Pons (tissue), 1 donor: ENCODE data around the gene RBM11.

Experiments used
- DNase-seq: peaks from one replicate; pipeline ENCODE4 v3.0.0-alpha.2; 2016; ENCODE audit warnings: low spot score

The RBM11 gene

DNA sequence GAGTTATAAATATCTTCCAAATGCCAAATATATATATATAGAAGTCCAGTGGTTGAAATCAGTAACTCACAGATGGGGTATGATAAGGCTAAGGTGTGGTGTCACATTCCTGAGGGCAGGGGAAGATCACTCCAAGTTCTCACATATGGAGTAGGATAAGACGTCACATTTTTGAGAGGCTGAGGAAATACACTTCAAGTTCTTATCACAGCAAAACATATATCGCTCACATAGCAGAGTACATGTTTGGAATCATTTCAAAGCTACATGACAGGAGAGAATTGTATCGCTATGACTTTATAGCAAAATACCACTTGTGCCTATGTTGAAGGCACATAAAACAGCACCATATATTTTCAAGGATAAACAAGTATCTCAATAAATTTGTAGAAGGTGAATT is 55.1 kb downstream of the RBM11 start:
- no peak for DNase-seq

DNA sequence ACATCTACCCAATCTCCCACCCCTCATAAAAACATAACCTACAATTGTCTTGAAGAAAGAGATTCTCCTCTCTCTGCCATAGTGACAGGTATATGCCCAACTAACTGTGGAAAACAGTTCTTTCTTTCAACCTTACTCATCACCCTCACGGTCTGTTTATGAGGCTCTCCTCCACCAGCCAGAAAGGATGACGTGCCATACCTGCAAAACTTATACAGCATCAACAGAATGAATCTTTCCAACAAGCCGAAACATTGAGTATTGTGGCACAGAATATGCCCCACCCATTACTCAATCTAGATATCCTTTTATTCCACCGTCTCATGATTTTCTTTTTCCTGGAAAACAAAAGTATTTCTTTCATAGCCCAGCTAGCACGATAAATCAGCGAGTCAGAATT is 55.7 kb downstream of the RBM11 start:
- DNase-seq = no peak

- DNase-seq = peak; percentile 14
Observed at GRCh38 chr21:14273736-14274538, 58.0 kb downstream of the RBM11 start.

DNA sequence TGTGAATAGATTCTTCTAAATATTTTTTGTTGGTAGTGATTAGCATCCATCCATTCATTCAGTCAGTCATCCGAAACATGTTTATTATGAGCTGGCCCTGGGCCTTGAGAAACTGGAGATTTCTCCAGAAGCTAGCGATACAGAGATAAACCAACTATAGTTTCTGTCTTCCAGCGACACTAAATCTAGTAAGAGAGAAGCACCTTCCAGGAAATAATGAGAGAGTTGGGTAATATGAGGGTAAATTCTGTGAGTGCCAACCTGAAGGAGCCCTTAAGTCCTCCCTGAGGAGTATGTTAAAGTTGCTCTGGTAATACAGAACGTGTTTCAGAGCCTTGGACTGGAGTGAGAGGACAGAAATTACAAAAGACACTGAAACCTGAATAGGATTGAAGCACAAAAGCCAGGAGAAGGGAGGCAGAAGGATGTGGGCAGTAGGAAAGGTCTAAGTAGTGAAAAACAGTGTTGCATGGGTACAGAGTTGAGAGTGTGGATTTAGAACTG is 59.8 kb downstream of the RBM11 start:
- DNase-seq = no peak
